ENCODE data around the gene PGA5. TPM values are rescaled to one million over a fixed set of nuclear protein-coding genes. Genes with fewer than 3 reads are reported as not detected.
A peak's percentile ranks its signal among the peaks of the same experiment; 100 is the strongest.
"Not testable (repeated sequence)": the region's sequence is repeated elsewhere in the genome, so short reads cannot be mapped to it uniquely, and the experiment has no call there.

Gene PGA5
- total RNA-seq, 1 experiment from 2014 or later: not detected

DNA sequence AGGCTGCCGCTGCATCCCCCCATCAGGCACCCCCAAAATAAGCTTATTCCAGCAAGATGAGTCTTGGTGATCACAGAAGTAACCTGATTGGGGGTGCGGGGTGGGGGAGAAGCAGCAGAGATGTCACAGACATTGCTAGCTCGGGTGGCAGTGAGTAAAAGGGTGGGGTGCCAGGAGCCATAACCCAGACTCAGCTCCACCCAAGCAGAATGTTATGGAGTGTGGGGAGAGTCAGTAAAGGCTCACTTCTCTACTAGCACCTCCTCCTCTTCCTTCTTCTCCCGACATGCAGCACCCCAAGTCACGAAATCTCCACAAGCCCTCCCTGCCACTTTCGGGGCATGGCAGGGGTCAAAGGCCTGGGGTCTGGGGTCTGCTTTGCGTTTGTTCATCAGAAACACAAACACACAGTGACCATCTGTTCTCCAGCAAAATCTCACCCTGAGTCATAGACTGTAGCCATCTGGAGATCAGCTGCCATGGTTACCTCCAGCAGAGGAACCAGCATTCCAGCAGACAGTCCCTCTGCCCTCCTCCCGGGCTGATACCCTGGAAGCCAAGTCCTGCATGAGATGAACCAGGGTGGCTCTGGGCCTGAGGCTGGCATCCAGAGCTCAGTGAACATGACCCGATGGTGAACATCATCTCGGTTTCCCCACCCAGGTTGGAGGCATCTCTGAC lies 14.4 kb upstream of the PGA5 start:
- not testable (repeated sequence) for DNase-seq (ENCODE audit: low read depth)

DNA sequence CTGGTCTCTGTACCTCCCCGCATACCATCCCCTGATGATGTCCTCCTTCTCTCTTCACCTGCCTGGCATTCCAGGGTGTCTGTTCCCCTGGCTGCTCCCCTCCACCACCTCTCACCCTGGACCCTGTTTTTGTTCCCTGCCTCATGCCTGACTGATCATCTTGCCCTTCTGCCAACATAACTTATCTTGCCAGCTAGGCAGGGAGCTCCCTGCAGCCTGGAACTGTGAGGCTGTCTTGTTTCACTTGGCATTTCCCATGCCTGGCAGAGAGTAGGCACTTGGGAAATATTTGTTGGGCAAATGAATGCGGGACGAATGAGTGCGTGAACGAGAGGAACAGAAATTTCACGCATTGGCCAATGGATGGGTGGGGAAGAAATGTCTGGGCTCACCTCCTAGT lies 11.5 kb upstream of the PGA5 start:
- not testable (repeated sequence) for DNase-seq (ENCODE audit: low read depth)

GRCh38 chr11:61231033-61231432 lies 9.9 kb upstream of the PGA5 start:
- not testable (repeated sequence) for DNase-seq (ENCODE audit: low read depth)

GRCh38 chr11:61231585-61231984 lies 9.4 kb upstream of the PGA5 start:
- DNase-seq (ENCODE audit: low read depth): not testable (repeated sequence)

GRCh38 chr11:61232548-61233145 lies 8.3 kb upstream of the PGA5 start:
- not testable (repeated sequence) for DNase-seq (ENCODE audit: low read depth)

DNA sequence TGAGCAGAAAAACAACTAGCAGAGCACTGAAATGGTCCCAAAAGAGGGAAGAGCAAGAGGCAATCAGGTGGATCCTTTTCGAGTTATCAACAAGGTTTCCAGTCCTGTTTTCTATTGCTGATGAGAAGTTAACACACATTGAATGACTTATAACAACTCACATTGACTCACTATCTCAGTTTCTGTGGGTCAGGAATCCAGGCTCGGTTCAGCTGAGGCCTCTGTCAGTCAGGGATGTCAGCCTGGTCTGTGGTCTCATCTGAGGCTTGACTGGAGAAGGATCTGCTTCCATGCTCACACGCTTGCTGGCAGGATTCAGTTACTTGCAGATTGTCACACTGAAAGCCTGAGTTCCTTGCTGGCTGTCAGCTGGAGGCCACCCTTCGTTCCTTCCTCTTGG lies 3.8 kb upstream of the PGA5 start:
- not testable (repeated sequence) for DNase-seq (ENCODE audit: low read depth)

- not testable (repeated sequence) for DNase-seq (ENCODE audit: low read depth)
These were observed 687 bp upstream of the PGA5 start for GRCh38 chr11:61240288-61240687.

DNA sequence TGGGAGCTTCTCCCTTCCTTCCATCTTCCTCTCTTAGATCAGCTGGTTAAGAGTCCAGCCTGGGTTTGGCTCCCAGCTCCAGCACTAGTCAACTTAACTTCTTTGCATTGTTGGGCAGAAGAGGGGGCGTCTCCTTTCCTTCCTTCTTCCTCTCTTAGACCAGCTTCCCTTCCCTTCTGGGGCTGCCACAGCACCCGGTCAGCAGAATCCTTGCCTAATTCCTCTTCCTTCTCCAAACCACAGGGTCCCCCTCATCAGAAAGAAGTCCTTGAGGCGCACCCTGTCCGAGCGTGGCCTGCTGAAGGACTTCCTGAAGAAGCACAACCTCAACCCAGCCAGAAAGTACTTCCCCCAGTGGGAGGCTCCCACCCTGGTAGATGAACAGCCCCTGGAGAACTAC lies 551 bp downstream of the PGA5 start:
- not testable (repeated sequence) for DNase-seq (ENCODE audit: low read depth)

GRCh38 chr11:61245284-61245964 lies 4.4 kb downstream of the PGA5 start:
- DNase-seq (ENCODE audit: low read depth): not testable (repeated sequence)

DNA sequence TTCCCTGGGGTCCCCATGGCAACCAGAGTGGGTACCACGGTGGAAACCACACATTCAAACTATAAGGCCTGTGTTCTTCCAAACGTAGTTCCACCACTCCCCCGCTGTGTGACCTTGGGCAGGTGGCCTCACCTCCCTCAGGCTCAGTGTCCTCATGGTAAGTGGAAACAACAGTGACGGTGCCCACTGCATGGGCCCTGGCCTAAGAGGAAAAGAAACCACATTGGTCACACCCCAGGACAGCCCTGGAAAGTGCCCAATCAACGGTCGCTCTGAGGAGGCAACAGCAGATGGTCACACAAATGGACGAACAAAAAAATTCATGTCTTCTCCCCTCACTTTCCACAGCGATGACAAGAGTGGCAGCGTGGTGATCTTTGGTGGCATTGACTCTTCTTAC lies 7.1 kb downstream of the PGA5 start:
- not testable (repeated sequence) for DNase-seq (ENCODE audit: low read depth)

- DNase-seq (ENCODE audit: low read depth): not testable (repeated sequence)
These were observed 8.2 kb downstream of the PGA5 start for GRCh38 chr11:61249201-61249600.

DNA sequence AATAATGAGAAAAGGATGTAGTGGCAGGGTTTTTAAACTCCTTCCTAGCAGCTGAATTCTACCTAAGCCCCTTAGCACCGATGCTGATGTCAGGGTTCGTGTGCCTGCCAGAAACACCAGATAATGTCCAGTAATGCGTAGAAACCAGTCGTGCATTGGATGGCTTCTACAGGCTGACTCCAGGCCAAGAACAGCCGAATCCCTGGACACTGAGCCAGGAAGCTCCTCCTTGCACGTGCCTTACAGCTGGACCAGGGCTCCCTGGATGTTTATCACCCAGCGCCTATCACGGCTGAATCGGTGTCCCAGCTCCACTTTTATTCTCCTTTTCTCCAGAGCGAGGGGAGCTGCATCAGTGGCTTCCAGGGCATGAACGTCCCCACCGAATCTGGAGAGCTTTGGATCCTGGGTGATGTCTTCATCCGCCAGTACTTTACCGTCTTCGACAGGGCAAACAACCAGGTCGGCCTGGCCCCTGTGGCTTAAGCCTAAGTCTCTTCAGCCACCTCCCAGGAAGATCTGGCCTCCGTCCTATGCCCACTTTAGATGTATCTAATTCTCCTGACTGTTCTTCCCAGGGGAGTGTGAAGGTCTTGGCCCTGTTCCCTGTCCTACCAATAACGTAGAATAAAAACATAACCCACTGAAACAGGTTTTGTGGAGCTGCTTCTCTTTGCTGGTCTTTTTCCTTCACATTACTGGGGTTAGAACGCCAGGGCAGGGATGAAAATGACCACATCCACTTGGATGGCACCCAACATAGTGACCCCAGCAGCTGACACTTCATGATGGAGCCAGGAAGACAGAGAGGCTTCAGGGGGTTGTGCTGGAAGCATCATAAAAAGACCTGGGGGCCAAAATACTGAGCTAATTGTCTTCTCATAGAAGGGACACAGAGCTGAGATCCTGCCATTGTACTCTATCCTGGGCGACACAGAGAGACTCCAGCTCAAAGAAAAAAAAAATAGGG lies 10.1 kb downstream of the PGA5 start:
- peak; percentile 12 for DNase-seq (ENCODE audit: low read depth)

- not testable (repeated sequence) for DNase-seq (ENCODE audit: low read depth)
These were observed 11.4 kb downstream of the PGA5 start for GRCh38 chr11:61252332-61252731.

DNA sequence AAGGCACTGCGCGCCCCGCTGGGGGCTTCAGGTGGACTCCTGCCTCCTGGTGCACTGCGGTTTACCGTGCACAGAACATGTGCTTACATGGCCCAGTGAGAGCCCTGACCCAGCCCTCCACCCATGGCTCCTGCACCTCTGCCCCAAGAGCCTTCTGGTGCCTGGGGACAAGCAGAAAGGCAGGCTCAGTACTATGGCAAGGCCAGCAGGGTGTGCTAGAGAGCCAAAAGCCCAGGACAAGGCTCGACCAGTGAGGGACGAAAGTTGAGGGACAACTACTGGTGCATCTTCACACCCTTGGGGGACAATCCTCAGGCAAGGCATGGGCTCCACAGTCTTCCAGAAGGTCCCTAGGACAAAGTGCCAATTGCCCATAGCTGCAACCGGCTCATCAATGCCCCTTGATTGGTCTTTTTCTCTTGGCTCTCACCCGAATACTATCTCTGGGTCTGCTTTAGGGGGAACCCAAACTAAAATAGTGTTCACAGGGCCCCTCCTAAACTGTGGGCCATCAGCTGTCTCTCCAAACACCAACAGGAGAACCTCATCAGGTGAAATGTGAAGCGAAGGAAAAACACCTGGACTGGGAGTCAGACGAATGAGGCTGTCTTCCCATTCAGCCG lies 13.5 kb downstream of the PGA5 start:
- peak; percentile 55 for DNase-seq (ENCODE audit: low read depth)

GRCh38 chr11:61256710-61257482 lies 15.9 kb downstream of the PGA5 start:
- DNase-seq (ENCODE audit: low read depth): no peak

DNA sequence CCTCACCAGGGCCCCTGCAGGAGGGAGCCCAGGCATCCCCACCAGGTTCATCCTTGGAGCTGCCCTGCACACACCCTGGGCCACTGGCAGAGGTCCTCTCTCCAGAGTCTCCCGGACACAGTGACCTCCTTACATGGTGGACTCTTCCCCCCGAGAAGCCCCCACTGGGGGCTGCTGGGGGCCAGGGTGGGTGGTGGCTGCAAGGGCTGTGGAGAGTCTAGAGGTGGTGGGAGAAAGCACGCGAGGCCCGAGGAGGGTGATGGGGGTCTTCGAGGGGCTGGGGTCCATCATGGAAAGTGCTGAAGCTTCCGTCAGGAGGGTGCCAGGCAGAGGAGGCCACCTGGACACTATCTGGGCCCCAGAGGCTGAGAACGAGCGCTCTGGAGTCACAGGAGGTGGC lies 17.6 kb downstream of the PGA5 start:
- no peak for DNase-seq (ENCODE audit: low read depth)

- no peak for DNase-seq (ENCODE audit: low read depth)
These were observed 18.4 kb downstream of the PGA5 start for GRCh38 chr11:61259363-61259762.

- DNase-seq (ENCODE audit: low read depth): no peak
These were observed 23.4 kb downstream of the PGA5 start for GRCh38 chr11:61264371-61264770.

DNA sequence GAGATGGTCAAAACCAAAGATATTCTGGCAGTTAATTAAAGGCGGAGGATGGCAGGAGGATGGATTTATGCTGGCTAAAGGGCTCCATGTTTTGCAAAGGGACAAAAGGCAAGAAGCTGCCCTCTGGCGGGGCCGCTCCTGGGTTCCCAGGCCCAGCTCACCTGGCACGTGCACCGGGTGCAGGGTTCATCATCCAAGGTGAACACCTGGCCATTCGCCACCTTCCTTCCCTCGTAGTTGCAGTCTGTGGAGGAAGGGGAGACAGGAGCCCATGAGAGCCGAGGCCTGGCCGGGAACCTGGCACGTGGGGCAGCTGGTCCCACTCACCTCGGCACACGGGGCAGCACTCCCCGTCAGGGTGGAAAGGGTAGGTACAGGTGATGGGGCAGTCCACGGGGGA lies 23.8 kb downstream of the PGA5 start:
- no peak for DNase-seq (ENCODE audit: low read depth)

GRCh38 chr11:61265357-61265756 lies 24.4 kb downstream of the PGA5 start:
- no peak for DNase-seq (ENCODE audit: low read depth)

- DNase-seq (ENCODE audit: low read depth): no peak
These were observed 25.6 kb downstream of the PGA5 start for GRCh38 chr11:61266602-61267001.
